Measurements from ENCODE around the gene TMEM221. TPM values are rescaled to one million over a fixed set of nuclear protein-coding genes. Genes with fewer than 3 reads are reported as not detected.
A peak's percentile ranks its signal among the peaks of the same experiment; 100 is the strongest.

The TMEM221 gene
- total RNA-seq, 4 donors from 2014 or later: 2.2 to 16.5 (median 3.9) TPM; not detected in 1

DNA sequence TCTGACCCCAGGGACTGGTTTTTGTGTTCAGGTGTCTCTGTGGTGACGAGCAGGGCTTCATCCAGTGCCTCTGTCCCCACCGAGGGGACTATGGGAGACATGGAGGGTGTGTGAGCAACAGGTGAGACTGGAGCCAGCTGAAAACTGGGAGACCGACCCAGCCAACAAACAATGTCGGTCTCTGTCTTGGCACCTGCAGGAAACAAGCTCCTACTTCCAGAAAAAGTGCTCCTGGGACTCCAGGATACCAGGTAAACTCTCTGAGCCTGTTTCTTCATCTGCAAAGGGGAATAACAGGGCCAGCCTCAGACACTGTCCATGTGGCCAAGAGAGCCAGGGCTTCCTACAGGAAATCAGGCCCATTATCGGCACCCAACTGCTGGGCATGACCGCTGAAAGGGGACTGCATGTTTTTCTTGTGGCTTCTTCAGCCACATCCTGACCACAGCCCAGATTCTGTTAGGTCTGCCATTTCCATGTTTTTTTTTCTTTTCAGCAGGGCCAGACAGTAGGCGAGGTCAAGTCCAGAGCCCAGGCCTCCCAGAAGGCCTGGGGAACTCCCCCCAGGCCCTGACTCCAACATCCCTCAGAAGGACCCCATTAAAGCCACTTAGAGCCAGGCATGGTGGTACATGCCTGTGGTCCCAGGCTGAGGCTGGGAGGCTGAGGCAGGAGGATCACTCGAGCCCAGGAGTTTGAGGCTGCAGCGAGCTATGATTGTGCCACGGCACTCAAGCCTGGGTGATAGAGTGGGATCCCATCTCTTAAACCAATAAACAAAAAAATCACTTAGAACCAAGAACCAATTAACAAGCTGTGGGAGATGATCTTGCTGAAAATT is 42.2 kb downstream of the TMEM221 start:
- TF ChIP-seq, protein P1, sequence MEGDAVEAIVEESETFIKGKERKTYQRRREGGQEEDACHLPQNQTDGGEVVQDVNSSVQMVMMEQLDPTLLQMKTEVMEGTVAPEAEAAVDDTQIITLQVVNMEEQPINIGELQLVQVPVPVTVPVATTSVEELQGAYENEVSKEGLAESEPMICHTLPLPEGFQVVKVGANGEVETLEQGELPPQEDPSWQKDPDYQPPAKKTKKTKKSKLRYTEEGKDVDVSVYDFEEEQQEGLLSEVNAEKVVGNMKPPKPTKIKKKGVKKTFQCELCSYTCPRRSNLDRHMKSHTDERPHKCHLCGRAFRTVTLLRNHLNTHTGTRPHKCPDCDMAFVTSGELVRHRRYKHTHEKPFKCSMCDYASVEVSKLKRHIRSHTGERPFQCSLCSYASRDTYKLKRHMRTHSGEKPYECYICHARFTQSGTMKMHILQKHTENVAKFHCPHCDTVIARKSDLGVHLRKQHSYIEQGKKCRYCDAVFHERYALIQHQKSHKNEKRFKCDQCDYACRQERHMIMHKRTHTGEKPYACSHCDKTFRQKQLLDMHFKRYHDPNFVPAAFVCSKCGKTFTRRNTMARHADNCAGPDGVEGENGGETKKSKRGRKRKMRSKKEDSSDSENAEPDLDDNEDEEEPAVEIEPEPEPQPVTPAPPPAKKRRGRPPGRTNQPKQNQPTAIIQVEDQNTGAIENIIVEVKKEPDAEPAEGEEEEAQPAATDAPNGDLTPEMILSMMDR (IDR thresholded peaks at IDR 0.05): no peak
- TF ChIP-seq POLR2A (IDR thresholded peaks at IDR 0.05): no peak
- no peak for DNase-seq
- H3K36me3 ChIP-seq: no peaks in the 10 kb centered on the region
- peak overlapping the region in 1 of 2 donors; percentile 48 for H3K4me3 ChIP-seq
- H3K4me1 ChIP-seq: no peaks in the 10 kb centered on the region
- intact Hi-C loops (cut with DNase I; ENCODE audit: low total_unique reads): no loop called here
- H3K27ac ChIP-seq: peak overlapping the region; percentile 74 to 87
- H3K27me3 ChIP-seq: no peaks in the 10 kb centered on the region
- H3K9me3 ChIP-seq: no peaks in the 10 kb centered on the region

GRCh38 chr19:17405250-17406045 is 43.0 kb downstream of the TMEM221 start, which contains the start of gene BST2:
BST2 (minus strand) TSS chr19:17405630; CDS start chr19:17405575, 55 bp downstream.
- intact Hi-C loops (cut with DNase I; ENCODE audit: low total_unique reads): no loop called here
- Histone ChIP-seq H3K27ac (peak within 1 kb of the TSS; percentile 74 to 87), H3K4me1 (no peaks in the 10 kb centered on the region), H3K9me3 (no peaks in the 10 kb centered on the region), H3K4me3 (peak within 1 kb of the TSS; percentile 23 to 48), H3K36me3 (no peaks in the 10 kb centered on the region), H3K27me3 (no peaks in the 10 kb centered on the region)
- peak; percentile 57 to 75 for DNase-seq
- TF ChIP-seq POLR2A (IDR thresholded peaks at IDR 0.05): peak; percentile 42 to 77
- TF ChIP-seq, protein P1 (IDR thresholded peaks at IDR 0.05): no peak

GRCh38 chr19:17404621-17405249 is 43.7 kb downstream of the TMEM221 start:
- intact Hi-C loops (cut with DNase I; ENCODE audit: low total_unique reads): no loop called here
- H3K4me1 ChIP-seq: no peaks in the 10 kb centered on the region
- no peak for DNase-seq
- peak overlapping the region; percentile 62 to 87 for H3K27ac ChIP-seq
- H3K4me3 ChIP-seq: peak overlapping the region; percentile 23 to 48
- no peaks in the 10 kb centered on the region for H3K36me3 ChIP-seq
- H3K27me3 ChIP-seq: no peaks in the 10 kb centered on the region
- no peaks in the 10 kb centered on the region for H3K9me3 ChIP-seq
- TF ChIP-seq, protein P1 (IDR thresholded peaks at IDR 0.05): no peak
- no peak for TF ChIP-seq POLR2A (IDR thresholded peaks at IDR 0.05)

GRCh38 chr19:17404015-17404414 is 44.5 kb downstream of the TMEM221 start:
- Histone ChIP-seq H3K4me3 (peak overlapping the region in 1 of 2 donors; percentile 48), H3K27ac (peak overlapping the region; percentile 62 to 87), H3K9me3 (no peaks in the 10 kb centered on the region), H3K4me1 (no peaks in the 10 kb centered on the region), H3K36me3 (no peaks in the 10 kb centered on the region), H3K27me3 (no peaks in the 10 kb centered on the region)
- no peak for TF ChIP-seq POLR2A (IDR thresholded peaks at IDR 0.05)
- TF ChIP-seq, protein P1 (IDR thresholded peaks at IDR 0.05): no peak
- no peak for DNase-seq
- intact Hi-C loops (cut with DNase I; ENCODE audit: low total_unique reads): no loop called here

Data from uterus (tissue), 4 donors.